Epithelial cell of esophagus (primary cell): Measurements from ENCODE around the gene RAD51B.

Experiments
- DNase-seq: peaks from one replicate; pipeline ENCODE4 v3.0.0; 2010; ENCODE audit warnings: low read depth
- H3K4me3 ChIP-seq: 2 replicates; pipeline ENCODE4 v1.5.1; 2011; ENCODE audit warnings: mild to moderate bottlenecking, low read length, control low read depth
- CTCF ChIP-seq: IDR thresholded peaks from 2 replicates; pipeline ENCODE4 v1.5.1; 2011; ENCODE audit warnings: low read depth, mild to moderate bottlenecking, low read length, control low read depth, inconsistent platforms; ENCODE audit not compliant: insufficient read depth; ENCODE audit errors: missing control alignments

RAD51B gene

GRCh38 chr14:68384881-68385280 lies 565.3 kb downstream of the RAD51B start:
- no peak for DNase-seq
- no peak overlapping the region for H3K4me3 ChIP-seq
- TF ChIP-seq CTCF, result no peak

GRCh38 chr14:68386446-68386845 lies 566.9 kb downstream of the RAD51B start:
- DNase-seq, result no peak
- H3K4me3 ChIP-seq, result no peak overlapping the region
- TF ChIP-seq CTCF, result no peak

- no peak overlapping the region for H3K4me3 ChIP-seq
- TF ChIP-seq CTCF, result no peak
- DNase-seq, result no peak
These were observed 567.6 kb downstream of the RAD51B start for GRCh38 chr14:68386950-68387779.

- no peak overlapping the region for H3K4me3 ChIP-seq
- no peak for TF ChIP-seq CTCF
- no peak for DNase-seq
These were observed 570.4 kb downstream of the RAD51B start for GRCh38 chr14:68389943-68390342.

GRCh38 chr14:68390741-68391140 lies 571.2 kb downstream of the RAD51B start:
- no peak for TF ChIP-seq CTCF
- DNase-seq, result no peak
- H3K4me3 ChIP-seq, result no peak overlapping the region

GRCh38 chr14:68391311-68392014 lies 571.9 kb downstream of the RAD51B start:
- no peak for DNase-seq
- H3K4me3 ChIP-seq, result no peak overlapping the region
- no peak for TF ChIP-seq CTCF
